GM23338 (cell line): Measurements from ENCODE around the gene AURKB.

Experiments used
- CREB1 ChIP-seq: fragments of 250-450 bp; sonication (Bioruptor Pico); IDR thresholded peaks from 2 replicates; pipeline ENCODE4 v1.5.0; 2020; ENCODE audit warnings: low read depth, mild to moderate bottlenecking, moderate library complexity
- EZH2 ChIP-seq: fragments of 200-600 bp; sonication (generic); IDR thresholded peaks from one replicate; pipeline ENCODE4 v1.8.0; 2017; ENCODE audit warnings: antibody characterized with exemption, mild to moderate bottlenecking, low read depth; ENCODE audit not compliant: unreplicated experiment
- EZH2phosphoT487 ChIP-seq: fragments of 200-600 bp; sonication (generic); IDR thresholded peaks from one replicate; pipeline ENCODE4 v1.8.1; 2018; ENCODE audit warnings: antibody characterized with exemption; ENCODE audit not compliant: unreplicated experiment
- JUNB ChIP-seq: IDR thresholded peaks from one replicate; pipeline ENCODE4 v1.6.1; 2016; ENCODE audit warnings: antibody characterized with exemption; ENCODE audit not compliant: unreplicated experiment
- NANOG ChIP-seq: IDR thresholded peaks from 2 replicates; pipeline ENCODE4 v1.6.1; 2016; ENCODE audit warnings: antibody characterized with exemption, borderline replicate concordance
- POLR2AphosphoS5 ChIP-seq: IDR thresholded peaks from 2 replicates; pipeline ENCODE4 v1.6.1; 2016; ENCODE audit warnings: antibody characterized with exemption, low read depth
- STAT1 ChIP-seq: IDR thresholded peaks from one replicate; pipeline ENCODE4 v1.6.1; 2016; ENCODE audit warnings: antibody characterized with exemption; ENCODE audit not compliant: unreplicated experiment
- ZNF331 ChIP-seq: fragments of 250-450 bp; sonication (Bioruptor Pico); IDR thresholded peaks from 2 replicates; pipeline ENCODE4 v1.5.0; 2020; ENCODE audit warnings: low read depth, mild to moderate bottlenecking, moderate library complexity
- TF ChIP-seq, protein P1 (sequence below), 2 experiments: fragments of 200-600 bp in 1 of 2; sonication (generic) in 1 of 2; conservative IDR thresholded peaks; 2 replicates each; pipeline versions ENCODE4 v1.5.1 to v1.6.1; 2016 to 2017; ENCODE audit warnings: antibody characterized with exemption in 2 of 2, low read depth in 2 of 2, mild to moderate bottlenecking in 2 of 2, moderate library complexity in 1 of 2
- TF ChIP-seq, protein P2 (sequence below): fragments of 250-450 bp; sonication (Bioruptor Pico); IDR thresholded peaks from 2 replicates; pipeline ENCODE4 v1.5.0; 2020; ENCODE audit warnings: mild to moderate bottlenecking, moderate library complexity
- TF ChIP-seq, protein P3 (sequence below): IDR thresholded peaks from one replicate; pipeline ENCODE4 v1.6.1; 2018; ENCODE audit warnings: antibody characterized with exemption; ENCODE audit not compliant: unreplicated experiment
- TF ChIP-seq, protein P4 (sequence below): IDR thresholded peaks from 2 replicates; pipeline ENCODE4 v1.6.1; 2016; ENCODE audit warnings: antibody characterized with exemption

DNA sequence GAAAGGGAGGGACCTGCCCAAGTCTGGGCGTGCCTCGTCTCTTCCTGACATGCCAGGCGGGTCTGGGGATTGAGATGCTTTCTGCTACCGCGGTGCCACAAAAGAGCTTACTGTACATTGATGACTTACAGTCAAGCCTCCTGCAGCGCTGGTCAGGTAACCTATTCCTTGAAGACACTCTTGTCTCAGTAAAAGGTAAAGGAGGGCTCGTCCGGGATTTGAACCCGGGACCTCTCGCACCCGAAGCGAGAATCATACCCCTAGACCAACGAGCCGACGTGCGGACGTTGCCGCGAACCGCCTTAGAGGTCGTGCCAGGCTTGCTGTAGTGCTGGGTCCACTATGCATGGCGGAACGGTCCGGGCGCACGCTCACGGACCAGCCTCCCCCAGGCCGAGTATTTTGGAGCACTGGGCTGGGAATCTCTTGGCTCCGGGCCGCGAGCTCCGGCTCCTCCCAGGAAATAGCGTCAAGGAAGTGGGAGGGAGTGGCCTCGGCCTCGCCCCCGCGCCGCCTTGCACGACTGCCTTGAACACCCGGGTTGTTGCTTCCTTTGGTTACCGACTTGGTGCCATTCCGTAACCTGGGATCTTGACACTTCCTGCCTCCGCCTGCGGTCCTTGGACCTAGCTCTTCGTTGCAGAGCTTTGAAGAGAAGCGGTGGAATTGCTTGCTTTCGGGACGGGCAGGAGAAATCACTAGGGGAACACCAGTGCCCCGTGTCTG lies 12.4 kb upstream of the AURKB start:
- TF ChIP-seq, protein P1, sequence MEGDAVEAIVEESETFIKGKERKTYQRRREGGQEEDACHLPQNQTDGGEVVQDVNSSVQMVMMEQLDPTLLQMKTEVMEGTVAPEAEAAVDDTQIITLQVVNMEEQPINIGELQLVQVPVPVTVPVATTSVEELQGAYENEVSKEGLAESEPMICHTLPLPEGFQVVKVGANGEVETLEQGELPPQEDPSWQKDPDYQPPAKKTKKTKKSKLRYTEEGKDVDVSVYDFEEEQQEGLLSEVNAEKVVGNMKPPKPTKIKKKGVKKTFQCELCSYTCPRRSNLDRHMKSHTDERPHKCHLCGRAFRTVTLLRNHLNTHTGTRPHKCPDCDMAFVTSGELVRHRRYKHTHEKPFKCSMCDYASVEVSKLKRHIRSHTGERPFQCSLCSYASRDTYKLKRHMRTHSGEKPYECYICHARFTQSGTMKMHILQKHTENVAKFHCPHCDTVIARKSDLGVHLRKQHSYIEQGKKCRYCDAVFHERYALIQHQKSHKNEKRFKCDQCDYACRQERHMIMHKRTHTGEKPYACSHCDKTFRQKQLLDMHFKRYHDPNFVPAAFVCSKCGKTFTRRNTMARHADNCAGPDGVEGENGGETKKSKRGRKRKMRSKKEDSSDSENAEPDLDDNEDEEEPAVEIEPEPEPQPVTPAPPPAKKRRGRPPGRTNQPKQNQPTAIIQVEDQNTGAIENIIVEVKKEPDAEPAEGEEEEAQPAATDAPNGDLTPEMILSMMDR (conservative IDR thresholded peaks at IDR 0.05; ENCODE audit: low read depth in 2 of 2) = no peak
- TF ChIP-seq POLR2AphosphoS5 = peak; percentile 85
- TF ChIP-seq EZH2 = no peak
- TF ChIP-seq EZH2phosphoT487 = no peak
- TF ChIP-seq, protein P2, sequence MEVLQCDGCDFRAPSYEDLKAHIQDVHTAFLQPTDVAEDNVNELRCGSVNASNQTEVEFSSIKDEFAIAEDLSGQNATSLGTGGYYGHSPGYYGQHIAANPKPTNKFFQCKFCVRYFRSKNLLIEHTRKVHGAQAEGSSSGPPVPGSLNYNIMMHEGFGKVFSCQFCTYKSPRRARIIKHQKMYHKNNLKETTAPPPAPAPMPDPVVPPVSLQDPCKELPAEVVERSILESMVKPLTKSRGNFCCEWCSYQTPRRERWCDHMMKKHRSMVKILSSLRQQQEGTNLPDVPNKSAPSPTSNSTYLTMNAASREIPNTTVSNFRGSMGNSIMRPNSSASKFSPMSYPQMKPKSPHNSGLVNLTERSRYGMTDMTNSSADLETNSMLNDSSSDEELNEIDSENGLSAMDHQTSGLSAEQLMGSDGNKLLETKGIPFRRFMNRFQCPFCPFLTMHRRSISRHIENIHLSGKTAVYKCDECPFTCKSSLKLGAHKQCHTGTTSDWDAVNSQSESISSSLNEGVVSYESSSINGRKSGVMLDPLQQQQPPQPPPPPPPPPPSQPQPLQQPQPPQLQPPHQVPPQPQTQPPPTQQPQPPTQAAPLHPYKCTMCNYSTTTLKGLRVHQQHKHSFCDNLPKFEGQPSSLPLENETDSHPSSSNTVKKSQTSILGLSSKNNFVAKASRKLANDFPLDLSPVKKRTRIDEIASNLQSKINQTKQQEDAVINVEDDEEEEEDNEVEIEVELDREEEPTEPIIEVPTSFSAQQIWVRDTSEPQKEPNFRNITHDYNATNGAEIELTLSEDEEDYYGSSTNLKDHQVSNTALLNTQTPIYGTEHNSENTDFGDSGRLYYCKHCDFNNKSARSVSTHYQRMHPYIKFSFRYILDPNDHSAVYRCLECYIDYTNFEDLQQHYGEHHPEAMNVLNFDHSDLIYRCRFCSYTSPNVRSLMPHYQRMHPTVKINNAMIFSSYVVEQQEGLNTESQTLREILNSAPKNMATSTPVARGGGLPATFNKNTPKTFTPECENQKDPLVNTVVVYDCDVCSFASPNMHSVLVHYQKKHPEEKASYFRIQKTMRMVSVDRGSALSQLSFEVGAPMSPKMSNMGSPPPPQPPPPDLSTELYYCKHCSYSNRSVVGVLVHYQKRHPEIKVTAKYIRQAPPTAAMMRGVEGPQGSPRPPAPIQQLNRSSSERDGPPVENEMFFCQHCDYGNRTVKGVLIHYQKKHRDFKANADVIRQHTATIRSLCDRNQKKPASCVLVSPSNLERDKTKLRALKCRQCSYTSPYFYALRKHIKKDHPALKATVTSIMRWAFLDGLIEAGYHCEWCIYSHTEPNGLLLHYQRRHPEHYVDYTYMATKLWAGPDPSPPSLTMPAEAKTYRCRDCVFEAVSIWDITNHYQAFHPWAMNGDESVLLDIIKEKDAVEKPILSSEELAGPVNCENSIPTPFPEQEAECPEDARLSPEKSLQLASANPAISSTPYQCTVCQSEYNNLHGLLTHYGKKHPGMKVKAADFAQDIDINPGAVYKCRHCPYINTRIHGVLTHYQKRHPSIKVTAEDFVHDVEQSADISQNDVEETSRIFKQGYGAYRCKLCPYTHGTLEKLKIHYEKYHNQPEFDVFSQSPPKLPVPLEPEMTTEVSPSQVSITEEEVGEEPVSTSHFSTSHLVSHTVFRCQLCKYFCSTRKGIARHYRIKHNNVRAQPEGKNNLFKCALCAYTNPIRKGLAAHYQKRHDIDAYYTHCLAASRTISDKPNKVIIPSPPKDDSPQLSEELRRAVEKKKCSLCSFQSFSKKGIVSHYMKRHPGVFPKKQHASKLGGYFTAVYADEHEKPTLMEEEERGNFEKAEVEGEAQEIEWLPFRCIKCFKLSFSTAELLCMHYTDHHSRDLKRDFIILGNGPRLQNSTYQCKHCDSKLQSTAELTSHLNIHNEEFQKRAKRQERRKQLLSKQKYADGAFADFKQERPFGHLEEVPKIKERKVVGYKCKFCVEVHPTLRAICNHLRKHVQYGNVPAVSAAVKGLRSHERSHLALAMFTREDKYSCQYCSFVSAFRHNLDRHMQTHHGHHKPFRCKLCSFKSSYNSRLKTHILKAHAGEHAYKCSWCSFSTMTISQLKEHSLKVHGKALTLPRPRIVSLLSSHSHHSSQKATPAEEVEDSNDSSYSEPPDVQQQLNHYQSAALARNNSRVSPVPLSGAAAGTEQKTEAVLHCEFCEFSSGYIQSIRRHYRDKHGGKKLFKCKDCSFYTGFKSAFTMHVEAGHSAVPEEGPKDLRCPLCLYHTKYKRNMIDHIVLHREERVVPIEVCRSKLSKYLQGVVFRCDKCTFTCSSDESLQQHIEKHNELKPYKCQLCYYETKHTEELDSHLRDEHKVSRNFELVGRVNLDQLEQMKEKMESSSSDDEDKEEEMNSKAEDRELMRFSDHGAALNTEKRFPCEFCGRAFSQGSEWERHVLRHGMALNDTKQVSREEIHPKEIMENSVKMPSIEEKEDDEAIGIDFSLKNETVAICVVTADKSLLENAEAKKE (CRISPR knock-in tag) = no peak
- TF ChIP-seq, protein P3, sequence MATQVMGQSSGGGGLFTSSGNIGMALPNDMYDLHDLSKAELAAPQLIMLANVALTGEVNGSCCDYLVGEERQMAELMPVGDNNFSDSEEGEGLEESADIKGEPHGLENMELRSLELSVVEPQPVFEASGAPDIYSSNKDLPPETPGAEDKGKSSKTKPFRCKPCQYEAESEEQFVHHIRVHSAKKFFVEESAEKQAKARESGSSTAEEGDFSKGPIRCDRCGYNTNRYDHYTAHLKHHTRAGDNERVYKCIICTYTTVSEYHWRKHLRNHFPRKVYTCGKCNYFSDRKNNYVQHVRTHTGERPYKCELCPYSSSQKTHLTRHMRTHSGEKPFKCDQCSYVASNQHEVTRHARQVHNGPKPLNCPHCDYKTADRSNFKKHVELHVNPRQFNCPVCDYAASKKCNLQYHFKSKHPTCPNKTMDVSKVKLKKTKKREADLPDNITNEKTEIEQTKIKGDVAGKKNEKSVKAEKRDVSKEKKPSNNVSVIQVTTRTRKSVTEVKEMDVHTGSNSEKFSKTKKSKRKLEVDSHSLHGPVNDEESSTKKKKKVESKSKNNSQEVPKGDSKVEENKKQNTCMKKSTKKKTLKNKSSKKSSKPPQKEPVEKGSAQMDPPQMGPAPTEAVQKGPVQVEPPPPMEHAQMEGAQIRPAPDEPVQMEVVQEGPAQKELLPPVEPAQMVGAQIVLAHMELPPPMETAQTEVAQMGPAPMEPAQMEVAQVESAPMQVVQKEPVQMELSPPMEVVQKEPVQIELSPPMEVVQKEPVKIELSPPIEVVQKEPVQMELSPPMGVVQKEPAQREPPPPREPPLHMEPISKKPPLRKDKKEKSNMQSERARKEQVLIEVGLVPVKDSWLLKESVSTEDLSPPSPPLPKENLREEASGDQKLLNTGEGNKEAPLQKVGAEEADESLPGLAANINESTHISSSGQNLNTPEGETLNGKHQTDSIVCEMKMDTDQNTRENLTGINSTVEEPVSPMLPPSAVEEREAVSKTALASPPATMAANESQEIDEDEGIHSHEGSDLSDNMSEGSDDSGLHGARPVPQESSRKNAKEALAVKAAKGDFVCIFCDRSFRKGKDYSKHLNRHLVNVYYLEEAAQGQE = peak; percentile 7
- no peak for TF ChIP-seq JUNB
- TF ChIP-seq NANOG = no peak
- TF ChIP-seq ZNF331 (CRISPR knock-in tag) = no peak
- TF ChIP-seq CREB1 (CRISPR knock-in tag) = peak; percentile 72
- TF ChIP-seq, protein P4, sequence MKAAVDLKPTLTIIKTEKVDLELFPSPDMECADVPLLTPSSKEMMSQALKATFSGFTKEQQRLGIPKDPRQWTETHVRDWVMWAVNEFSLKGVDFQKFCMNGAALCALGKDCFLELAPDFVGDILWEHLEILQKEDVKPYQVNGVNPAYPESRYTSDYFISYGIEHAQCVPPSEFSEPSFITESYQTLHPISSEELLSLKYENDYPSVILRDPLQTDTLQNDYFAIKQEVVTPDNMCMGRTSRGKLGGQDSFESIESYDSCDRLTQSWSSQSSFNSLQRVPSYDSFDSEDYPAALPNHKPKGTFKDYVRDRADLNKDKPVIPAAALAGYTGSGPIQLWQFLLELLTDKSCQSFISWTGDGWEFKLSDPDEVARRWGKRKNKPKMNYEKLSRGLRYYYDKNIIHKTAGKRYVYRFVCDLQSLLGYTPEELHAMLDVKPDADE = no peak
- TF ChIP-seq STAT1 = no peak
